GM23338 (cell line): ENCODE measurements around the gene SYPL2. TPM values are rescaled to one million over a fixed set of nuclear protein-coding genes. Genes with fewer than 3 reads are reported as not detected.
A peak's percentile ranks its signal among the peaks of the same experiment; 100 is the strongest.

Experiments
- ATAC-seq: fragments of 200-7000 bp; cut with Tn5 transposase; 3 replicates; pipeline ENCODE4 v1.9.1; 2020
- DNase-seq: peaks from one replicate; pipeline ENCODE4 v3.0.0-alpha.2; 2015; ENCODE audit warnings: low spot score
- H2AFZ ChIP-seq: fragments of 200-600 bp; sonication (generic); 2 replicates; pipeline ENCODE4 v1.8.0; 2016; ENCODE audit warnings: antibody characterized with exemption, mild to moderate bottlenecking, moderate library complexity
- H3F3A ChIP-seq: fragments of 200-600 bp; sonication (generic); replicated peaks from 2 replicates; pipeline ENCODE4 v1.8.0; 2017; ENCODE audit warnings: antibody characterized with exemption, mixed run types, low read depth
- H3K27ac ChIP-seq: fragments of 200-600 bp; sonication (generic); 2 replicates; pipeline ENCODE4 v1.6.1; 2016; ENCODE audit warnings: low read depth
- H3K27me3 ChIP-seq: fragments of 200-600 bp; sonication (generic); 2 replicates; pipeline ENCODE4 v1.8.0; 2016; ENCODE audit warnings: mild to moderate bottlenecking, mixed run types, moderate library complexity; ENCODE audit not compliant: insufficient read depth
- H3K36me3 ChIP-seq: fragments of 200-600 bp; sonication (generic); 2 replicates; pipeline ENCODE4 v1.8.0; 2016; ENCODE audit warnings: mild to moderate bottlenecking; ENCODE audit not compliant: insufficient read depth
- H3K4me1 ChIP-seq: fragments of 200-600 bp; sonication (generic); 2 replicates; pipeline ENCODE4 v1.8.0; 2016; ENCODE audit warnings: mild to moderate bottlenecking, moderate library complexity; ENCODE audit not compliant: insufficient read depth
- H3K4me2 ChIP-seq: fragments of 200-600 bp; sonication (generic); 2 replicates; pipeline ENCODE4 v1.7.1; 2017; ENCODE audit warnings: mixed run types
- H3K4me3 ChIP-seq: fragments of 200-600 bp; sonication (generic); 2 replicates; pipeline ENCODE4 v1.6.1; 2016; ENCODE audit warnings: mixed run types
- H3K79me2 ChIP-seq: fragments of 200-600 bp; sonication (generic); replicated peaks from 2 replicates; pipeline ENCODE4 v1.8.0; 2017; ENCODE audit warnings: mild to moderate bottlenecking; ENCODE audit not compliant: insufficient read depth
- H3K9me2 ChIP-seq: fragments of 200-600 bp; sonication (generic); 2 replicates; pipeline ENCODE4 v1.8.0; 2017; ENCODE audit not compliant: insufficient read depth
- H4K20me1 ChIP-seq: fragments of 200-600 bp; sonication (generic); replicated peaks from 2 replicates; pipeline ENCODE4 v1.8.0; 2017; ENCODE audit warnings: mild to moderate bottlenecking; ENCODE audit not compliant: insufficient read depth
- H3K27ac Mint-ChIP-seq: 2 replicates; pipeline ENCODE4 v1.8.0; 2020; ENCODE audit warnings: inconsistent platforms, mild to moderate bottlenecking, moderate library complexity, mixed read lengths
- H3K27me3 Mint-ChIP-seq: 3 replicates; pipeline ENCODE4 v1.8.0; 2022; ENCODE audit warnings: low read depth, mild to moderate bottlenecking, moderate library complexity, mixed read lengths, inconsistent platforms; ENCODE audit not compliant: insufficient read depth, poor library complexity
- H3K36me3 Mint-ChIP-seq: 3 replicates; pipeline ENCODE4 v1.8.0; 2021; ENCODE audit warnings: low read depth, mild to moderate bottlenecking, inconsistent platforms, moderate library complexity, mixed read lengths
- H3K4me1 Mint-ChIP-seq: 3 replicates; pipeline ENCODE4 v1.8.0; 2020; ENCODE audit warnings: mild to moderate bottlenecking, inconsistent platforms, mixed read lengths
- H3K4me3 Mint-ChIP-seq: 3 replicates; pipeline ENCODE4 v1.8.0; 2021; ENCODE audit warnings: moderate library complexity, mild to moderate bottlenecking, inconsistent platforms, mixed read lengths
- H3K9me3 Mint-ChIP-seq: 3 replicates; pipeline ENCODE4 v1.8.0; 2020; ENCODE audit warnings: moderate library complexity, mild to moderate bottlenecking, inconsistent platforms, mixed read lengths
- CREB1 ChIP-seq: fragments of 250-450 bp; sonication (Bioruptor Pico); IDR thresholded peaks from 2 replicates; pipeline ENCODE4 v1.5.0; 2020; ENCODE audit warnings: low read depth, mild to moderate bottlenecking, moderate library complexity
- EZH2 ChIP-seq: fragments of 200-600 bp; sonication (generic); IDR thresholded peaks from one replicate; pipeline ENCODE4 v1.8.0; 2017; ENCODE audit warnings: antibody characterized with exemption, mild to moderate bottlenecking, low read depth; ENCODE audit not compliant: unreplicated experiment
- EZH2phosphoT487 ChIP-seq: fragments of 200-600 bp; sonication (generic); IDR thresholded peaks from one replicate; pipeline ENCODE4 v1.8.1; 2018; ENCODE audit warnings: antibody characterized with exemption; ENCODE audit not compliant: unreplicated experiment
- JUNB ChIP-seq: IDR thresholded peaks from one replicate; pipeline ENCODE4 v1.6.1; 2016; ENCODE audit warnings: antibody characterized with exemption; ENCODE audit not compliant: unreplicated experiment
- NANOG ChIP-seq: IDR thresholded peaks from 2 replicates; pipeline ENCODE4 v1.6.1; 2016; ENCODE audit warnings: antibody characterized with exemption, borderline replicate concordance
- POLR2AphosphoS5 ChIP-seq: IDR thresholded peaks from 2 replicates; pipeline ENCODE4 v1.6.1; 2016; ENCODE audit warnings: antibody characterized with exemption, low read depth
- STAT1 ChIP-seq: IDR thresholded peaks from one replicate; pipeline ENCODE4 v1.6.1; 2016; ENCODE audit warnings: antibody characterized with exemption; ENCODE audit not compliant: unreplicated experiment
- ZNF114 ChIP-seq: fragments of 250-450 bp; sonication (Bioruptor Pico); IDR thresholded peaks from 2 replicates; pipeline ENCODE4 v1.5.0; 2020; ENCODE audit warnings: mild to moderate bottlenecking, moderate library complexity
- ZNF331 ChIP-seq: fragments of 250-450 bp; sonication (Bioruptor Pico); IDR thresholded peaks from 2 replicates; pipeline ENCODE4 v1.5.0; 2020; ENCODE audit warnings: low read depth, mild to moderate bottlenecking, moderate library complexity
- polyA plus RNA-seq: library from polyadenylated mRNA; unstranded; fragments of >200 nt; fragmentation: Nextera tagmentation; extraction: Ambion mirVana; gene quantifications from 2 replicates; pipeline ENCODE4 v1.2.1, GENCODE V29; 2016
- total RNA-seq: library from RNA; depleted of rRNA; stranded (reverse); fragments of >200 nt; shearing (Covaris generic); gene quantifications from 2 replicates; pipeline ENCODE4 v1.2.3, GENCODE V29; 2014
- TF ChIP-seq, protein P1 (sequence below): IDR thresholded peaks from 2 replicates; pipeline ENCODE4 v1.6.1; 2016; ENCODE audit warnings: antibody characterized with exemption
- TF ChIP-seq, protein P2 (sequence below): IDR thresholded peaks from one replicate; pipeline ENCODE4 v1.6.1; 2018; ENCODE audit warnings: antibody characterized with exemption; ENCODE audit not compliant: unreplicated experiment
- TF ChIP-seq, protein P3 (sequence below): fragments of 250-450 bp; sonication (Bioruptor Pico); IDR thresholded peaks from 2 replicates; pipeline ENCODE4 v1.5.0; 2020; ENCODE audit warnings: mild to moderate bottlenecking, moderate library complexity
- TF ChIP-seq, protein P4 (sequence below), 2 experiments: fragments of 200-600 bp in 1 of 2; sonication (generic) in 1 of 2; conservative IDR thresholded peaks; 2 replicates each; pipeline versions ENCODE4 v1.5.1 to v1.6.1; 2016 to 2017; ENCODE audit warnings: antibody characterized with exemption in 2 of 2, low read depth in 2 of 2, mild to moderate bottlenecking in 2 of 2, moderate library complexity in 1 of 2

Gene SYPL2
- total and polyA plus RNA-seq, 2 experiments from 2014 or later, result 0.40 to 0.49 TPM

DNA sequence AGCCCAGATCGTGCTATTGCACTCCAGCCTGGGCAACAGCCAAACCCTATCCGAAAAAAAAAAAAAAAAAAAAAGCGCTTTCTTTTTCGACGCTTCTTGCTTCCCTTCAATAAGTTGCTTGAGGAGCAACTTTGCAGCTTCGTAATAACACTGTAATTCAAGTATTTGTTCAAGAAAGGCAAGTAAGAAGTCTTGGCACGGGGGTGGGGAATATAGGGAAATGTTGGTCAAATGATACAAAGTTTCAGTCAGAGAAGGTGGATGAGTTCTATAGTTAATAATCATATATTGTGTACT, 39.2 kb upstream of the SYPL2 start:
- Histone ChIP-seq H3K27me3 (no peaks in the 10 kb centered on the region), H3K4me1 (peaks cover 4% of the 10 kb centered on the region; the same call in 1 of the 2 replicates), H3F3A (no peaks in the 10 kb centered on the region), H3K27ac (peak overlapping the region; percentile 78; the same call in 1 of the 2 replicates), H3K4me2 (peak overlapping the region; percentile 84), H4K20me1 (peaks cover 14% of the 10 kb centered on the region), H3K9me2 (no peaks in the 10 kb centered on the region), H2AFZ (no peak overlapping the region), H3K79me2 (peaks cover 46% of the 10 kb centered on the region), H3K36me3 (no peaks in the 10 kb centered on the region; the same call in 1 of the 2 replicates), H3K4me3 (peak overlapping the region; percentile 75)
- Mint-ChIP-seq H3K27me3 (peaks cover 2% of the 10 kb centered on the region), H3K36me3 (no peaks in the 10 kb centered on the region), H3K27ac (peak overlapping the region; percentile 88), H3K9me3 (no peaks in the 10 kb centered on the region), H3K4me3 (peak overlapping the region; percentile 95), H3K4me1 (peaks cover 17% of the 10 kb centered on the region; the same call in 2 of the 3 replicates)
- no peak for ATAC-seq
- TF ChIP-seq JUNB, result no peak
- TF ChIP-seq, protein P1, sequence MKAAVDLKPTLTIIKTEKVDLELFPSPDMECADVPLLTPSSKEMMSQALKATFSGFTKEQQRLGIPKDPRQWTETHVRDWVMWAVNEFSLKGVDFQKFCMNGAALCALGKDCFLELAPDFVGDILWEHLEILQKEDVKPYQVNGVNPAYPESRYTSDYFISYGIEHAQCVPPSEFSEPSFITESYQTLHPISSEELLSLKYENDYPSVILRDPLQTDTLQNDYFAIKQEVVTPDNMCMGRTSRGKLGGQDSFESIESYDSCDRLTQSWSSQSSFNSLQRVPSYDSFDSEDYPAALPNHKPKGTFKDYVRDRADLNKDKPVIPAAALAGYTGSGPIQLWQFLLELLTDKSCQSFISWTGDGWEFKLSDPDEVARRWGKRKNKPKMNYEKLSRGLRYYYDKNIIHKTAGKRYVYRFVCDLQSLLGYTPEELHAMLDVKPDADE, result no peak
- TF ChIP-seq EZH2phosphoT487, result no peak
- TF ChIP-seq EZH2, result no peak
- TF ChIP-seq NANOG, result no peak
- no peak for TF ChIP-seq ZNF114 (CRISPR knock-in tag)
- TF ChIP-seq, protein P2, sequence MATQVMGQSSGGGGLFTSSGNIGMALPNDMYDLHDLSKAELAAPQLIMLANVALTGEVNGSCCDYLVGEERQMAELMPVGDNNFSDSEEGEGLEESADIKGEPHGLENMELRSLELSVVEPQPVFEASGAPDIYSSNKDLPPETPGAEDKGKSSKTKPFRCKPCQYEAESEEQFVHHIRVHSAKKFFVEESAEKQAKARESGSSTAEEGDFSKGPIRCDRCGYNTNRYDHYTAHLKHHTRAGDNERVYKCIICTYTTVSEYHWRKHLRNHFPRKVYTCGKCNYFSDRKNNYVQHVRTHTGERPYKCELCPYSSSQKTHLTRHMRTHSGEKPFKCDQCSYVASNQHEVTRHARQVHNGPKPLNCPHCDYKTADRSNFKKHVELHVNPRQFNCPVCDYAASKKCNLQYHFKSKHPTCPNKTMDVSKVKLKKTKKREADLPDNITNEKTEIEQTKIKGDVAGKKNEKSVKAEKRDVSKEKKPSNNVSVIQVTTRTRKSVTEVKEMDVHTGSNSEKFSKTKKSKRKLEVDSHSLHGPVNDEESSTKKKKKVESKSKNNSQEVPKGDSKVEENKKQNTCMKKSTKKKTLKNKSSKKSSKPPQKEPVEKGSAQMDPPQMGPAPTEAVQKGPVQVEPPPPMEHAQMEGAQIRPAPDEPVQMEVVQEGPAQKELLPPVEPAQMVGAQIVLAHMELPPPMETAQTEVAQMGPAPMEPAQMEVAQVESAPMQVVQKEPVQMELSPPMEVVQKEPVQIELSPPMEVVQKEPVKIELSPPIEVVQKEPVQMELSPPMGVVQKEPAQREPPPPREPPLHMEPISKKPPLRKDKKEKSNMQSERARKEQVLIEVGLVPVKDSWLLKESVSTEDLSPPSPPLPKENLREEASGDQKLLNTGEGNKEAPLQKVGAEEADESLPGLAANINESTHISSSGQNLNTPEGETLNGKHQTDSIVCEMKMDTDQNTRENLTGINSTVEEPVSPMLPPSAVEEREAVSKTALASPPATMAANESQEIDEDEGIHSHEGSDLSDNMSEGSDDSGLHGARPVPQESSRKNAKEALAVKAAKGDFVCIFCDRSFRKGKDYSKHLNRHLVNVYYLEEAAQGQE, result no peak
- TF ChIP-seq CREB1 (CRISPR knock-in tag), result no peak
- TF ChIP-seq, protein P3, sequence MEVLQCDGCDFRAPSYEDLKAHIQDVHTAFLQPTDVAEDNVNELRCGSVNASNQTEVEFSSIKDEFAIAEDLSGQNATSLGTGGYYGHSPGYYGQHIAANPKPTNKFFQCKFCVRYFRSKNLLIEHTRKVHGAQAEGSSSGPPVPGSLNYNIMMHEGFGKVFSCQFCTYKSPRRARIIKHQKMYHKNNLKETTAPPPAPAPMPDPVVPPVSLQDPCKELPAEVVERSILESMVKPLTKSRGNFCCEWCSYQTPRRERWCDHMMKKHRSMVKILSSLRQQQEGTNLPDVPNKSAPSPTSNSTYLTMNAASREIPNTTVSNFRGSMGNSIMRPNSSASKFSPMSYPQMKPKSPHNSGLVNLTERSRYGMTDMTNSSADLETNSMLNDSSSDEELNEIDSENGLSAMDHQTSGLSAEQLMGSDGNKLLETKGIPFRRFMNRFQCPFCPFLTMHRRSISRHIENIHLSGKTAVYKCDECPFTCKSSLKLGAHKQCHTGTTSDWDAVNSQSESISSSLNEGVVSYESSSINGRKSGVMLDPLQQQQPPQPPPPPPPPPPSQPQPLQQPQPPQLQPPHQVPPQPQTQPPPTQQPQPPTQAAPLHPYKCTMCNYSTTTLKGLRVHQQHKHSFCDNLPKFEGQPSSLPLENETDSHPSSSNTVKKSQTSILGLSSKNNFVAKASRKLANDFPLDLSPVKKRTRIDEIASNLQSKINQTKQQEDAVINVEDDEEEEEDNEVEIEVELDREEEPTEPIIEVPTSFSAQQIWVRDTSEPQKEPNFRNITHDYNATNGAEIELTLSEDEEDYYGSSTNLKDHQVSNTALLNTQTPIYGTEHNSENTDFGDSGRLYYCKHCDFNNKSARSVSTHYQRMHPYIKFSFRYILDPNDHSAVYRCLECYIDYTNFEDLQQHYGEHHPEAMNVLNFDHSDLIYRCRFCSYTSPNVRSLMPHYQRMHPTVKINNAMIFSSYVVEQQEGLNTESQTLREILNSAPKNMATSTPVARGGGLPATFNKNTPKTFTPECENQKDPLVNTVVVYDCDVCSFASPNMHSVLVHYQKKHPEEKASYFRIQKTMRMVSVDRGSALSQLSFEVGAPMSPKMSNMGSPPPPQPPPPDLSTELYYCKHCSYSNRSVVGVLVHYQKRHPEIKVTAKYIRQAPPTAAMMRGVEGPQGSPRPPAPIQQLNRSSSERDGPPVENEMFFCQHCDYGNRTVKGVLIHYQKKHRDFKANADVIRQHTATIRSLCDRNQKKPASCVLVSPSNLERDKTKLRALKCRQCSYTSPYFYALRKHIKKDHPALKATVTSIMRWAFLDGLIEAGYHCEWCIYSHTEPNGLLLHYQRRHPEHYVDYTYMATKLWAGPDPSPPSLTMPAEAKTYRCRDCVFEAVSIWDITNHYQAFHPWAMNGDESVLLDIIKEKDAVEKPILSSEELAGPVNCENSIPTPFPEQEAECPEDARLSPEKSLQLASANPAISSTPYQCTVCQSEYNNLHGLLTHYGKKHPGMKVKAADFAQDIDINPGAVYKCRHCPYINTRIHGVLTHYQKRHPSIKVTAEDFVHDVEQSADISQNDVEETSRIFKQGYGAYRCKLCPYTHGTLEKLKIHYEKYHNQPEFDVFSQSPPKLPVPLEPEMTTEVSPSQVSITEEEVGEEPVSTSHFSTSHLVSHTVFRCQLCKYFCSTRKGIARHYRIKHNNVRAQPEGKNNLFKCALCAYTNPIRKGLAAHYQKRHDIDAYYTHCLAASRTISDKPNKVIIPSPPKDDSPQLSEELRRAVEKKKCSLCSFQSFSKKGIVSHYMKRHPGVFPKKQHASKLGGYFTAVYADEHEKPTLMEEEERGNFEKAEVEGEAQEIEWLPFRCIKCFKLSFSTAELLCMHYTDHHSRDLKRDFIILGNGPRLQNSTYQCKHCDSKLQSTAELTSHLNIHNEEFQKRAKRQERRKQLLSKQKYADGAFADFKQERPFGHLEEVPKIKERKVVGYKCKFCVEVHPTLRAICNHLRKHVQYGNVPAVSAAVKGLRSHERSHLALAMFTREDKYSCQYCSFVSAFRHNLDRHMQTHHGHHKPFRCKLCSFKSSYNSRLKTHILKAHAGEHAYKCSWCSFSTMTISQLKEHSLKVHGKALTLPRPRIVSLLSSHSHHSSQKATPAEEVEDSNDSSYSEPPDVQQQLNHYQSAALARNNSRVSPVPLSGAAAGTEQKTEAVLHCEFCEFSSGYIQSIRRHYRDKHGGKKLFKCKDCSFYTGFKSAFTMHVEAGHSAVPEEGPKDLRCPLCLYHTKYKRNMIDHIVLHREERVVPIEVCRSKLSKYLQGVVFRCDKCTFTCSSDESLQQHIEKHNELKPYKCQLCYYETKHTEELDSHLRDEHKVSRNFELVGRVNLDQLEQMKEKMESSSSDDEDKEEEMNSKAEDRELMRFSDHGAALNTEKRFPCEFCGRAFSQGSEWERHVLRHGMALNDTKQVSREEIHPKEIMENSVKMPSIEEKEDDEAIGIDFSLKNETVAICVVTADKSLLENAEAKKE (CRISPR knock-in tag), result no peak
- no peak for TF ChIP-seq POLR2AphosphoS5
- TF ChIP-seq ZNF331, result no peak
- TF ChIP-seq, protein P4, sequence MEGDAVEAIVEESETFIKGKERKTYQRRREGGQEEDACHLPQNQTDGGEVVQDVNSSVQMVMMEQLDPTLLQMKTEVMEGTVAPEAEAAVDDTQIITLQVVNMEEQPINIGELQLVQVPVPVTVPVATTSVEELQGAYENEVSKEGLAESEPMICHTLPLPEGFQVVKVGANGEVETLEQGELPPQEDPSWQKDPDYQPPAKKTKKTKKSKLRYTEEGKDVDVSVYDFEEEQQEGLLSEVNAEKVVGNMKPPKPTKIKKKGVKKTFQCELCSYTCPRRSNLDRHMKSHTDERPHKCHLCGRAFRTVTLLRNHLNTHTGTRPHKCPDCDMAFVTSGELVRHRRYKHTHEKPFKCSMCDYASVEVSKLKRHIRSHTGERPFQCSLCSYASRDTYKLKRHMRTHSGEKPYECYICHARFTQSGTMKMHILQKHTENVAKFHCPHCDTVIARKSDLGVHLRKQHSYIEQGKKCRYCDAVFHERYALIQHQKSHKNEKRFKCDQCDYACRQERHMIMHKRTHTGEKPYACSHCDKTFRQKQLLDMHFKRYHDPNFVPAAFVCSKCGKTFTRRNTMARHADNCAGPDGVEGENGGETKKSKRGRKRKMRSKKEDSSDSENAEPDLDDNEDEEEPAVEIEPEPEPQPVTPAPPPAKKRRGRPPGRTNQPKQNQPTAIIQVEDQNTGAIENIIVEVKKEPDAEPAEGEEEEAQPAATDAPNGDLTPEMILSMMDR (conservative IDR thresholded peaks at IDR 0.05; ENCODE audit: low read depth in 2 of 2), result no peak
- no peak for TF ChIP-seq STAT1
- DNase-seq, result no peak
